Astrocyte of the spinal cord (primary cell): ENCODE measurements around the gene LACTBL1.
A peak's percentile ranks its signal among the peaks of the same experiment; 100 is the strongest.

Experiments
- DNase-seq: peaks from one replicate; pipeline ENCODE4 v3.0.0; 2011; ENCODE audit warnings: low read depth, low spot score
- H3K4me3 ChIP-seq: 2 replicates; pipeline ENCODE4 v1.5.1; 2011; ENCODE audit warnings: low read depth, mild to moderate bottlenecking, low read length, moderate library complexity
- in situ Hi-C: cut with HindIII; loops from 2 replicates; pipeline ENCODE4 v1.10.0; 2017; ENCODE audit warnings: low sequenced_read_pairs
- TF ChIP-seq, protein P1 (sequence below): IDR thresholded peaks from 2 replicates; pipeline ENCODE4 v1.5.1; 2012; ENCODE audit warnings: low read depth, mild to moderate bottlenecking, low read length, inconsistent platforms

The LACTBL1 gene

DNA sequence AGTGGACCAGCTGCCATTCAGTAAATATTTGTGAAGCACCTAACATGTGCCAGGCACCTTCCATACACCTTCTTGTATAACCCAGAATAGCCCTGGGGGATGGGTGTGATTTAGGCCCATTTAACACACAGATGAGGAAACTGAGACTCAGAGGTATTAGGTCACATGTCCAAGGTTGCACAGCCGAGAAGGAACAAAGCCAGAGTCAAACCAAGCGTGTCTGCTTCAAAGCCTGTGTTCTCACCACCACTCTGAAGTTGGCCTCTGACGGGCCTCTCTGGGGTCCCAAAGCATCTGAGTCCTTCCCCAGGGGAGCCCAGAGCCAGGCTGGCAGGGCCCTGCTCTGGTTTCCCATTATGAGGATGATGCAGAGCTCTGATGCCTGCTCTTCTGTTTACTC, 65.1 kb downstream of the LACTBL1 start:
- H3K4me3 ChIP-seq: no peak overlapping the region
- no peak for DNase-seq
- TF ChIP-seq, protein P1, sequence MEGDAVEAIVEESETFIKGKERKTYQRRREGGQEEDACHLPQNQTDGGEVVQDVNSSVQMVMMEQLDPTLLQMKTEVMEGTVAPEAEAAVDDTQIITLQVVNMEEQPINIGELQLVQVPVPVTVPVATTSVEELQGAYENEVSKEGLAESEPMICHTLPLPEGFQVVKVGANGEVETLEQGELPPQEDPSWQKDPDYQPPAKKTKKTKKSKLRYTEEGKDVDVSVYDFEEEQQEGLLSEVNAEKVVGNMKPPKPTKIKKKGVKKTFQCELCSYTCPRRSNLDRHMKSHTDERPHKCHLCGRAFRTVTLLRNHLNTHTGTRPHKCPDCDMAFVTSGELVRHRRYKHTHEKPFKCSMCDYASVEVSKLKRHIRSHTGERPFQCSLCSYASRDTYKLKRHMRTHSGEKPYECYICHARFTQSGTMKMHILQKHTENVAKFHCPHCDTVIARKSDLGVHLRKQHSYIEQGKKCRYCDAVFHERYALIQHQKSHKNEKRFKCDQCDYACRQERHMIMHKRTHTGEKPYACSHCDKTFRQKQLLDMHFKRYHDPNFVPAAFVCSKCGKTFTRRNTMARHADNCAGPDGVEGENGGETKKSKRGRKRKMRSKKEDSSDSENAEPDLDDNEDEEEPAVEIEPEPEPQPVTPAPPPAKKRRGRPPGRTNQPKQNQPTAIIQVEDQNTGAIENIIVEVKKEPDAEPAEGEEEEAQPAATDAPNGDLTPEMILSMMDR: no peak
- in situ Hi-C loops: no loop called here

DNA sequence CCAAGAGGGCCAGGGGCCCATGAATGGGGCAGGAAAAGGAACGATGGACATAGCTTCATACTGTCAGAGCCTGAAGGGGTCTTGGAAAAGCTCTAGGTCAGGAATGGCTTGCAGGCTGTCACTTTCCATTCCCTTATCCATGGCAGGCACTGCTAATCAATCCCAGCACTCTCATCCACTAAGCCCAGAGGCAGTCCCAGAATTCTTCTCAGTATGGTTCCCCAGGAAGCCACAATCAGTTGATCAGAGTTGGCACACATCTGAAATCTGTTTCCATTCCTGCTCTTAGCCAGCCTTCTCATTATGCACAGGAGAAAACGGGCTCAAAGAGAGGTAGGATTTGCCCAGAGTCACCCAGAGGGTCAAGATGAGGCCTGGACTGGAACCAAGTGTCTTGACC, 65.7 kb downstream of the LACTBL1 start:
- DNase-seq: no peak
- TF ChIP-seq, protein P1: no peak
- no peak overlapping the region for H3K4me3 ChIP-seq
- in situ Hi-C loops: no loop called here

DNA sequence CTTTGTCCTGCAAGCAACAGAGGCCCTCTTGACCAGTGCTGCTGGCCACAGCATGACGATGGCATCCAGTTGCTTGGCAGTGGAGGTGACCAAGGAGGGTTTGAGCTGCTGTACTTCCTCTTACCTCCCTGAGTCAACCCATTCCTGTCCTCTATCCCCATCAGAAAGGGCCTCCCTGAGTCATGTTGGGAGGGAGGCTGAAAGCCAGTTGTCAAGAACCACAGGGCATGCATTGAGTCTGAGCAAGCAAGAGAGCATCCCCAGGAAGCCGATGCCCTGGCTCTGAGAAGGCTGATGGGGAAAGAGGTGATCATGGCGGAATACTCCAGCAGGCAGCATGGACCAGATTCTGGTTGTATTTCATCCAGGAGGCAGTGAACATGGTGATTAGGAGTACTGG, 69.6 kb downstream of the LACTBL1 start:
- no peak overlapping the region for H3K4me3 ChIP-seq
- in situ Hi-C loops: no loop called here
- DNase-seq: peak; percentile 47
- TF ChIP-seq, protein P1: no peak
